Skeletal muscle cell (primary cell): ENCODE data around the gene SORCS2.

Experiments used
- DNase-seq: peaks from one replicate; pipeline ENCODE4 v3.0.0-alpha.2; 2010; ENCODE audit warnings: low read depth
- H3K4me3 ChIP-seq: 2 replicates; pipeline ENCODE4 v1.5.1; 2011; ENCODE audit warnings: low read depth, mild to moderate bottlenecking, control low read depth, low read length, moderate library complexity

The SORCS2 gene

DNA sequence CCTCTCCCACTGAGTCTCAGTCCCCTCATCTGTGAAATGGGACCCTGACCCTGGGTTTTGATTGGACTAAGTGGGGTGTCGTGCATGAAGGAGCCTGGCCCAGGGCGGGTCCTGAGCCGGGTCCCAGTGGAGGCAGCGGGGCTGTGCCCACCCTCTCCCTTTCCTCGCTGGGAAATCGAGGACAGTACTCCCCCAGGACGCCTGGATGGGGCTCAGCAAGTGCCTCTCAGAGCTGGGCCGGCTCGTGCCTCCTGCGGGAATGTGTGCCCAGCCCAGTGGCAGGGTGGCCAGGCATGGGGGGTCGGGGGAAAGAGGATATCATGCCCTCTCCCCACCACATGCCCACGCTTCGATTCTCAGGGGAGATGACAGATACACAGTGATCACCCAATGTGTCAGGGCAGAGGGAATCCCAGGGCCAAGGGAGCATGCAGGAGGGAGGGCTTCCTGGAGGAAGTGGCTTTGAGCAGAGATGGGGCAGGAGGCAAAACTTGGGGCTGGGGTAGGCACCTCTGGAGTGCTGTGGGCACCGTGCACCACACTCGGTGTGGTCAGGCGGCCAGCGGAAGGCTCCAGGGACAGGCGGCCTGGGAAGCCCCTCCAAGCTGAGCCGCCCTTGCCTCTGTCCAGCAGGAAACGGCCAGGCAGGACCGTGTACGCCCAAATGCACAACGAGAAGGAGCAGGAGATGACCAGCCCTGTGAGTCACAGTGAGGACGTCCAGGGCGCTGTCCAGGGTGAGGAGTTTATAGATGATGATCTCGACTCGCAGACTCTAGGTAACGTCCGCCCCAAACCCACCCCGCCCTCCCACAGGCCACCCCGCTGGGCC, 544.3 kb downstream of the SORCS2 start:
- H3K4me3 ChIP-seq, result no peak overlapping the region
- no peak for DNase-seq

DNA sequence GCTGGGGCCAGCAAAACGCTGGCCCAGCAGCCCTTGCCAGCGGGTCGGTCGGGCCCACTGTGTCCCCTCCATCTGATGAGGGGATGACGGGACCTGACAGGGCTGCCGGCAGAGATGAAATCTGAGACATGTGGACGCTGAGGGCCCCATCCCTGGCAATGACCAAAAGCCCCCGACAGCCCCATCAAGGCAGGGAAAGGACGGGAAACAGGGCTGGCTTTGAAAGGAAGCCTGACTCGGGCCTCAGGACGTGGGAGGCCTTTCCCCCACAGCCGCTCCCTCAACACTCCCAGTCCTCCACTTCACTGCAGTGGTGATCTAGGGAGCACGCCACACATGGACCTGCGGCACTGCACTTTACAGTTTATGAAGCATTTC, 544.9 kb downstream of the SORCS2 start:
- DNase-seq, result no peak
- H3K4me3 ChIP-seq, result no peak overlapping the region

DNA sequence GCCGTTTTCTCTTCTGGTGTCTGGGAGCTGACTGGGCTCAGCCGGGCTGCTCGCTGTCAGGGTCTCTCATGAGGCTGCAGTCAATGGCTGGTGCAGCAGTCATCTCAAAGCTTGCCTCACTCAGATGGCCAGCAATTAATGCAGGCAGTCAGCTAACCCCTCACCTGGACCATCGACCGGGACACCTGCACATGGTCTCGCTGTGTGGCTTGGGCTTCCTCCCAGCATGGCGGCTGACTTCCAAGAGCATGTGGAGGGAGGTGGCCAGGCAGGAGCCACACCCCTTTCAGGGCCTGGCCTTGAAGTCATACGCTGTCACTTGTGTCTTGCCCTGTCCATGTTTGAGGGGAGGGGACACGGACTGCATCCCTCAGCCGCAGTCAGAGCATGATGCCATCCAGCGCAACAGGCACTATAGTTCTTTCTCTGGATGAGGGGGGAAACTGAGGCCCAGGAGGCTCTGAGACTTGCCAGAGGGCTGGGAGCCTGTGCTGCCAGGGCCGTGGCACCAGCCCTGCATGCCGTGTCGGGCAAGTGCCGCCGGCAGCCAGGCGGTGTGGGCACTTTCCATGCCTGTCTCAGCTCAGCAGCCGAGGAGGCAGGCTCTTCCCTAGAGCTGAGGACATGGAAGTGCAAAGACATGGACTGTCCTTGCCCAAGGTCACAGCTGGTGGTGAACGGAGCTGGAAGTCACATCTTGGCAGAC, 545.6 kb downstream of the SORCS2 start:
- no peak for DNase-seq
- H3K4me3 ChIP-seq, result no peak overlapping the region

DNA sequence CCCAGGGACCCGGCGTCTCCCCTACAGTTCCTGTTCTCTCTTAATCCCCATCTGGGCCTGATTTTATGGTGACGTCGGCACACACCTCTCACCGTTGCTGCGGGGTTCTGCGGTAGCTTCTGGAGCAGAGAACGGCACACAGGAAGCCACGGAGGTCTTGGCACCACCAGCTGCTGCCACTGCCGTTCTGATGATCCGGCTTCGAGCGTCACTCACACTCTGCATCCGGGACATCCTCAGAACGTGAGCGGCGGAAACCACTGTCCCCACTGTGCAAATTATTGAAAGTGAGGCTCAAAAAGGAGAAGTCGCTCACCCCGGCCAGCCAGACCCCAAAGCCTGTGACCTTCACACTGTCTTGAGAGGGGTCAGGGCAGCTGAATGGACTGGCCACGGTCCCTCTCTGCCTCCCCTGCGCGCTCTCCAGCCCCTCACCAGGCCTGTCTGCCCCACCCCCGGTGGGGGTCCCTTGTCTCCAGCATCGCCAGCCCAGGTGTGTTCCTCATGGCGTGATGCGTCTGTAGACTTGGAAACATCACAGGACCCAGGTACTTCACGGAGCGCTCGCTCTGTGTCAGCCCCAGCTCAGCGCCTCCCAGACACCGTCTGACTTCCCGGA, 546.2 kb downstream of the SORCS2 start:
- H3K4me3 ChIP-seq, result no peak overlapping the region
- no peak for DNase-seq

DNA sequence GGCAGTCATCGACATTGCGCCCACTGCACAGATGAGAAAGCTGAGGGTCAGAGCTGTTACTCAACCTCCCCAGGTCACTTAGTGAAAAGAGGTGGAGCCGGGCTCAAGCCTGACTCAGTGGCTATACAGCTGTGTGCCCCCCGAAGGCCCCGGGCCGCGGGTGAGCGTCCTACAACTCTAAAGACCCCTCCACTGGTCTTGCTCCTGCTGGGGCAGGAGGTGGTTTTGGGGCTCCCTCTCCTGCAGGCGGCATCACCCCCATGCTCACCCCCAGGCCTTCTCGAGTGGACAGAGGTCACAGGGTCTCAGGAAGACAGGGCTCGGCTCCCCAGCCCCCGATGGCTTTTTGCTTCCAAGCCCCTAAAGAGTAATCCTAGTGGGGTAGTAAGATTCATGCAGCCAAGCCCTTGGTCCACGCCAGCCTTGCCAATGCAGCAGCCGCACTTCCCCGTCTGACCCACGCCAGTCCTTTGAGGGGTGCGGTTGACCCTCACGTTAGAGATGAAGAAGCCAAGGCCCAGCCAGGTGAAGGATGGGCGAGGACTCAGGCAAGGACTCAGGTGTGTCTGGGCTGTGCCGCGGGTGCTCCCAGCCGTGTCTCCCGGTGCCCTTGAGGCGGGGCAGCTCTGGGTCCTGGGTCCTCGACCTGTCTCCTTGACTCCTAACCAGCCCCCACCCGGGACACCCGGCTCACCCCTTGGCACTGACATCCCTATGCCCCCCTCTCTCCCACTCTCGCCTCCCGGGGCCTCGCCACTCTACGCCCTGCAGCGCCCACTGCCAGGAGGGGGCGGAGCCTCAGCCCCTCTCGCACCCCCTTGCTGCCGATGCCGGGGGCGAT, 547.0 kb downstream of the SORCS2 start:
- no peak for DNase-seq
- H3K4me3 ChIP-seq, result no peak overlapping the region

DNA sequence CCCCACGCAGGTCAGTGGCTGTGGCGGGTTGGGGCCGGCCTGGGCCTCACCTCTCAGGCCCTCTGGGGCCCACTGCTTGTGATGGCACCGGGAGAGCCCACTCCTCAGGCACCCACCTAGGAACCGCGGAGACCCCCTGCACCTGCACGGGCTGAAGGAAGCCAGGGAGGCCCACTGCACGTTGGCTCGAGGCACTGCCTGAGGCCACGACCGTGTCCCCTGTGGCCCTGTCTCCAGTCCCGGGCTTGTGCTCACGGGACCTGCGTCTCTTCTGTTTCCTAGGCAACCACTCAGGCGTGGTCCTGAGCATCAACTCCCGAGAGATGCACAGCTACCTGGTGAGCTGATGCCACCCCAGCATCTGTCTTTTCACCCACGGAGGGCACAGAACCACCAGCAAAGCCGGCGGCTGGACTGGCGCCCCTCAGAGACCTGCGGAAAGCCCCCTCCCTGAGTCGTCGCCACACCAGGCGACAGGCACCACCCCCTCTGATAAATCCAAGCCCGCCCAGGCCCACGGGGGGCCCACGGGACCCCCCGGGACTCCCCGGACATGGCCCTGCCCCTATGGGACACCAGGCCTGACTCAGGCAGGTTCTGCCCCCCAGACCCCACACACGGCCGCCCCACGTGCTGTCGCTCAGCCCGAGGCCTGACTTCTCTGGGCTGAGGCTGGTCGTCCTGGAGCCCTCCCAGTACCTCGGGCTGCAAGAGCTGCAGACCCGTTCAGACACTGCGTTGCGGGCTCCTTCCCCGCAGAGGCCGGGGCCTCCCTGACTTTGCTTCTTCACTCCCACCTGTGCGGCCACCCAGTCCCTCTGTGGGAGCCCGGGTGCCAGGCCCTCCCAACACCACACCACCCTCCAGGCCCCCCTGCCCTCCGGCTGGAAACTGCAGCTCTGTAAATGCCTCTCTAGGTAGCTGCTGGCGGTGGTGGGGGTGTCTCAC, 547.9 kb downstream of the SORCS2 start:
- H3K4me3 ChIP-seq, result no peak overlapping the region
- no peak for DNase-seq

DNA sequence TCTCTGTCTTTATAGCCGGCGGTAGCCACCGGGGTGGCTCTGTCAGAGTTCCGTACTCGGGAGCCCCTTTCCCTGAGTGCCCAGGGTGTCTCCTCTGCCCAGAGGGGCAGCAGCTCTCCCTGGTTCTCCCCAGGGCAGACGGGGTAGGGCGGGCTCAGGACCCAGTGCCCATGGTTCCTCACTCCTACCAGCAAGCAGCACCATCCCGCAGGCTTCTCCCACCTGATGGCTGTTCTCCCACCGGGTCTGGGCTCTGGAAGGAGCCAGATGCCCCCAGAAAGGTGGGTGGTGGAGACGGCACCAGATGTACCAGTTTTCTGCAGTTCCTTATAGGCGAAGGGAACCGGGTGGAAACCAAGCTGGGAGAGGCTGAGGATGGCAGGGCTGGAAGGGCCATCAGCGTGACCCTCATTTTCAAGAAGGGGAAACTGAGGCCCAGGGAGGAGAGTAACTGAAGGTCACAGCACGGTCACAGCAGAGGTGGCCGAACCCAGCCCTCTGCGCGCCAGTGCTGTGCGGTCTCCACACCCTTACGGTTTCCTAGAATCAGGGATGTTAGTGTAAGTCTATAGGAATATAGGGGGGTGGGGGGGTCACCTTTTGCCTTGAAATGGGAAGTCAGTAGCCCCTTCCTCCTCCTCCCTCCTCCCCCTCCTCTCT, 548.7 kb downstream of the SORCS2 start:
- no peak for DNase-seq
- no peak overlapping the region for H3K4me3 ChIP-seq

DNA sequence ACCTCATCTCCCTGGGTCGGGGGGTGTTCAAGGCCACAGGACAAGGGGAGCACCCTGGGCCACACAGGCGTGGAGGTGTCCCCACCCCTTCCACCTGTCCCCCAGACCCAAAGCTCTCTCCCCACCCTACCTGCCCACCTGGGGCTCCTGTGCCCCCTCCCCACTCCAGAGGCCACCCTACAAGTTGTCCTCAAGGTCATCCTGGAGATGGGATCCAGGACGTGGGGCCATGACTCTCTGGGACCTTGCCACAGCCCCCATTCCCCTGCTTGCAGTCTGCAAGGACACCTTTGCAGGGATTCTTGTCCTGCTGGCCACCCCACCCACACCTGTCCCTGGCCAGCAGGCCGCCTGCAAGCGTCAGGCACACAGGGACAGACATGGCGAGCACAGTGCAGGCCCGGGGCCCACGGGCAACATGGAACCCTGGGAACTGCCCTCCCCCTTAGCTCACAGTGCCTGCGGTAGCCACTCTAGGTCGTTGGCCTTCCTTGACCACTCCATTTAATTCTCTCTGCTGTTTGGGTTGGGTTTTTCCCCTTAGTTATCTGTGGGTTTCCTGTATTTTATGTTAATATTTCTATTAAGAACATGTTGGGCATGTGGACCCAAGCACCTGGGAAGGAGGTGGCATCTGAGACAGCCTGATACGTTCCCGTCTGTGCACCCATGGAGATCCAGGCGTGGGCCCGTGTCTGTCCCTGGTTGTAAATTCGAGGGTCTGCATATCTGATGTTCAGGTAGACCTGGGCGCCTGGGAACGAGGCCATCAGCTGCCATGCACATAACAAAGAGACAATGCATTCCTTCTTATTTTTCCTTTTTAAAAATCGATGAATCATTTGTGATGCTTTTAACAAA, 549.8 kb downstream of the SORCS2 start:
- H3K4me3 ChIP-seq, result no peak overlapping the region
- DNase-seq, result no peak

DNA sequence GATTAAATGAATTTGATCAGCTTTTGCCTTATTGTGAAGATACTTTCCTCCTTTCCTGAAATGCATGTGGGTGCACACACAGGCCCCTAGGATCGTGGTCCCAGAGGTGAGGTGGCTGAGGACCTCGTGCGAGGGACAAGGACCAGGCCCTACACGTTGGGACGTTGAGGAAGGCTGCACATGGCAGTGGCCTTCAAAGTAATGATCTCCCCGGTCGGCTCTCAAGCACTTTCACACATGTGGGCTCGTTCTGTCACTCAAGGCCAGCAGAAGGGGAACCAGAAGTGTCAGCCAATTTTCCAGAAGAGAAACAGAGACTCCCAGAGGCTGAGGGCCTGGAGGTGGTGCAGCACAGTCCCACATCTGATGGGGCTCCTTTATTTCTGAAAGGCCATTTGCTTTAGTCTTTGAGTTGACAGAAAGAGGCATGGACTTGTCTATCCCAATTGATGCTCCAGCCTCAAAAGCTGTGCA, 550.5 kb downstream of the SORCS2 start:
- no peak overlapping the region for H3K4me3 ChIP-seq
- no peak for DNase-seq

DNA sequence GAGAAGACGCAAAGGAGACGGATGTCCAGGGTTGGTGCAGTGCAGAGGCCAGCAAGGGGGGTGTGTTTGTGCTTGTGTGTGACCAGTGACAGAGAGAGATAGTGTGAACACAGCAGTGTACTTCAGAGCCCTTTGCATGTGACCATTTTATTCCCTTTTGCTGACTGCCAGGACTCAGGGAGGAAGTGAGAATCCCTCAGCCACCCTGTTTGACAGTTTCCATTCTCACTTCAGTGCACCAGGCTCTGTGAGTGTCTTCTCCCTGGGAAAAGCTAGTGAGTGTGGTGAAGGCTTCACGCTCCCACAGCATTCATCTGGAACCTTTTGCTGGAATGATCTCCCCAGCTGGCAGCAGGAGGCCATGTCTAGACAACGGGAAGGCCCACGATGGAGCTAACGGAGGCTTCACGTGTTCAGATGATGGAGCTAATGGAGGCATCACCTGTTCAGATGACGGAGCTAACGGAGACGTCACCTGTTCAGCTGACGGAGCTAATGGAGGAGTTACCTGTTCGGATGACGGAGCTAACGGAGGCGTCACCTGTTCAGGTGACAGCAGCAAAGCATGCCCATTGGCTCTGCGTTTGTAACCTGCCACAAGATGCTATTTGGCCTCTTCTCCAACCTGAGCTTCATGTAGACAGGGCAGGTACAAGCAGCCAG, 551.9 kb downstream of the SORCS2 start:
- DNase-seq, result no peak
- no peak overlapping the region for H3K4me3 ChIP-seq

DNA sequence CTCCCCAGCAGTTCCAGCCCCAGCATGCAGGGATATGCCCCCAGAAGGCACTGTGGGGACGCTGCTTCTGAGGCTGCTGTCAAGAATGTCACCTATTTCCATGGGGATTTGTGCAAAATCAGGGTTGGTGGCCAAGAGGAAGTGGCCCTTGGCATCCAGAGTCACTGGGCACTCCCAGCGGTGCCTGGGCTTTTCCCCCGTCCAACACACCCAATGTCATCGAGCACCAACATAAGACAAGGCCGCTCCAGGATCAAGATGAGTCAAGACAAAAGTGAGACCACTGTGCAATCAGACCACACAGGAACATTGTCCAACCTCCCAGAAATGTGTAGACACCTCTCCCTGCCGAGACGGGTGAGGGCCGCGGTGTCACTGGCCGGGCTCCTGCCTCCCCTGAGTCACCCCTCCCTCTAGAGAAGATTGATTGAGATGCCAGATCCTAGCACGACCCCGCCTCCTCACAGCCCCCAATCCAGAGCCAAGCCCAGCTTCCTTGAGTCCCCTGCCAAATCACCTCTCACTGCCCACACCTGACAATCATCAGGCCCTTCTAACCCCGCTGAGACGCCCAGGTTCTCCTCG, 553.1 kb downstream of the SORCS2 start:
- H3K4me3 ChIP-seq, result no peak overlapping the region
- DNase-seq, result no peak

DNA sequence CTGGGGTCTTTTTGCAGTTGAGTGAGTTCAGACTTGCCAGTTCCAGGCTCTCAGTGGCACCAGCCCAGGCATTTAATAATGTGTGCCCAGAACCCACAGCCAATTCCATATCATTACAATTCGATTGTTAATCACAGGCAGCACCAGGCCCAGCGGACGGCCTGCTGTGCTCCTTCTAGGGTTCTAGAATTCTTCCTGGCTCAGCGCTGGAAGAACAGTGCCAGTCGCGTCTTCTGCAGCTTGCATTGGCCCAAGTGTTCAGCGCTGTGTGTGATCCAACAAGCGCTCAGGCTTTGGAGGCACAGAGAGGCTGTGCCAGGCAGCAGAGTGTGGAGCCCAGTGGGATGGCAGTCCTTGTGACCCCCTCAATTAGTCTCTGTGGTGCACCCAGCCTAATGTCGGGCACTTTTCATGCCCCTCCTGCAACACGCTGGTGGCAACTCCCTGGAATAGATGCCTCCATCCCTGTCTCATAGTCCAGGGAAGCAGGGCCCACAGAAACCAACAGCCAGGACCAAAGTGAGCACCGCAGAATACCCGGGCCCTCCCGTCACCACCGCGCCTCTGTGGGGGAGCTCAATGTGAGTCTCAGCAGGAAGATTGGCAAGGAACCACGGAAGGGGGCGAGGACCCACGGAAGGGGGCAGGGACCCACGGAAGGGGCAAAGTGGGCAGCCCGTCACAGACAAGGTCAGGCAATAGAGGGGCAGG, 554.2 kb downstream of the SORCS2 start:
- no peak for DNase-seq
- no peak overlapping the region for H3K4me3 ChIP-seq

DNA sequence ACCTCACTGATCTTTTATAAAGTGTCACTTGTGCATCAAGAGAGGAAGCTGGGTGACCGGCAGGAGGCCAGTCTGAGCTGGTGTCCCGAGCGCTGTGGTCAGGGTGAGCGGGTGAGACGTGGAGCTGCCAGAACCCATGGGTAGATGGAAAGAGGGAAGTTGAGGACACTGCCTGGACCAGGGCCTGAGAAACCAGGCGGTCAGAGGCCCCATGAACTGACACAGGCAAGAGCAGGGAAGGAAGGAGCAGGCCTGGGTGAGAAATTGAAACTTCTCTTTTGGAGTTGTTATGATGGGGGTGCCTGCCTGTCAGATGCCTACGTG, 554.7 kb downstream of the SORCS2 start:
- H3K4me3 ChIP-seq, result no peak overlapping the region
- no peak for DNase-seq

DNA sequence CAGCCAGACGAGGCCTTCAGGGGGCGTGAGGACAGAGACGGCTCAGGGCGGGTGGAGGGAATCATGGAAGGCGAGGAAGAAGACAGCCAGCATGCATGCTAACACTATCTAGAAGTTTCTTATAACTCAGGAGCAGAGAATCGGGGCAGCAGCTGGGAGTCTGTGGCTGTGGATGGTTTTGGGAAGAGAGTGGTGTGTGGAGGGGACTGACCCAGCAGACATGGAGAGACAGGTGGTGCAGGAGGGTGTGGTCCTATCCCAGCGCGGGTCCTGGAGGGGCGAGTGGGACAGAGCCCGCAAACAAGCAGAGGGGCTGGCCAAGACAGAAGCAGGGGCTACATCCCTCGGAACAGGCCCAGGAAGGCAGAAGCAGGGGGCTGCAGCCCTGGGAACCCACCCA, 555.2 kb downstream of the SORCS2 start:
- no peak overlapping the region for H3K4me3 ChIP-seq
- DNase-seq, result no peak

DNA sequence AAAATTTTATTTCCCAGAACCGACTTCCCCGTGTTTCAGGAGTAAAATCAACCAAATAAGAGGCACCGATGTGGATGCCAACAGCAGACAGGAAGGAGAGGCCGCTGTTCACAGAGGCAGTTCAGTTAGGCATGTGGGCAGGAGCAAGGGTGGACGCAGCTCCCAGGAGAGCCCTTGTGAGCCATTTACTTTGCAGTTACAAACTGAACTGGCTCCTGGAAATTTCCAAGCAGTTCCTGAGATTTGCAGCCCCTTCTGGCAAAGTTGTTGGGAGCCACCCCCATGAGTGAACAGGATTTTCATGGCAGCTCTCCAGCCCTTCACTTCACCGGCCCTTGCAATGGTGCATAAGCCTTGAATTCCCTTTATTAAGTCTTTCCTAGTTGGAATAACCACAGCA, 558.2 kb downstream of the SORCS2 start:
- H3K4me3 ChIP-seq, result no peak overlapping the region
- DNase-seq, result no peak

DNA sequence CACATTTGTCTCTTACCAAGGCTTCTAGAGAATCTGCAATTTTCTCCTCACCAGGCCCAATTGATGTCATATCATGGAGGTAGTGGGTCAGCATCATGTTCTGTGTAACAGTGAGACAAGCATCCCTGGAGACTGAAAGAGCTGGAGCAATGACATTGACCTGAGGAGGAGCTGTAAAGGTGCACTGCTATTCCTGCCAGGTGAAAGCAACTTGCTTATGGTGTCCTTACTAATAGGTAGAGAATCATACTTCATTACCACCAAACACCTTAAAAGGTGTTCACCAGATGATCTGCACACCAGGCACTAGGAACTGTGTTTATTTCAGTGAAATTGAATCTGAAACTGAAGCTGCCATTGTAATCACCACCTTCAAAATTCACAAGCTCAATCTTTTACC, 558.6 kb downstream of the SORCS2 start:
- H3K4me3 ChIP-seq, result no peak overlapping the region
- no peak for DNase-seq
